Endothelial cell of coronary artery (primary cell): ENCODE data around the gene MT1HL1. TPM values are rescaled to one million over a fixed set of nuclear protein-coding genes. Genes with fewer than 3 reads are reported as not detected.

Source experiments
- total RNA-seq: library from RNA; depleted of rRNA; stranded (reverse); fragments of >200 nt; gene quantifications from 2 replicates; pipeline ENCODE4 v1.2.3, GENCODE V29; 2014

MT1HL1 gene
- not detected in 2 replicates for total RNA-seq

DNA sequence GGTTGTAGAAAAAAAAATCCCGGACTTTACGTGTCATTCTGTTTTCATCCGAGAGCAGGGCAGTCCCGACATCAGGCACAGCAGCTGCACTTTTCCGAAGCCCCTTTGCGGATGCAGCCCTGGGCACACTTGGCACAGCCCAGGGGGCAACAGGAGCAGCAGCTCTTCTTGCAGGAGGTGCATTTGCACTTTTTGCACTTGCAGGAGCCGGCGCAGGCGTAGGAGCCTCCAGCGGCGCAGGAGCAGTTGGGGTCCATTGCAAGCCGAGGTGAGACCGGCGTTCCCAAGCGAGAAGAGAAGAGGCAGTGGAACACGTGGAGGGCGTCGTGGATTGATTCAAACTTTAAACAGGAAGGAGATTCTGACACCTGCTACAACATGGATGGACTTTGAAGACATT, at the start of gene MT1HL1:
TSS of gene MT1HL1 (minus strand) at position 326 of the 400 bp plus-strand sequence. CDS start at position 257, 69 bp downstream.

DNA sequence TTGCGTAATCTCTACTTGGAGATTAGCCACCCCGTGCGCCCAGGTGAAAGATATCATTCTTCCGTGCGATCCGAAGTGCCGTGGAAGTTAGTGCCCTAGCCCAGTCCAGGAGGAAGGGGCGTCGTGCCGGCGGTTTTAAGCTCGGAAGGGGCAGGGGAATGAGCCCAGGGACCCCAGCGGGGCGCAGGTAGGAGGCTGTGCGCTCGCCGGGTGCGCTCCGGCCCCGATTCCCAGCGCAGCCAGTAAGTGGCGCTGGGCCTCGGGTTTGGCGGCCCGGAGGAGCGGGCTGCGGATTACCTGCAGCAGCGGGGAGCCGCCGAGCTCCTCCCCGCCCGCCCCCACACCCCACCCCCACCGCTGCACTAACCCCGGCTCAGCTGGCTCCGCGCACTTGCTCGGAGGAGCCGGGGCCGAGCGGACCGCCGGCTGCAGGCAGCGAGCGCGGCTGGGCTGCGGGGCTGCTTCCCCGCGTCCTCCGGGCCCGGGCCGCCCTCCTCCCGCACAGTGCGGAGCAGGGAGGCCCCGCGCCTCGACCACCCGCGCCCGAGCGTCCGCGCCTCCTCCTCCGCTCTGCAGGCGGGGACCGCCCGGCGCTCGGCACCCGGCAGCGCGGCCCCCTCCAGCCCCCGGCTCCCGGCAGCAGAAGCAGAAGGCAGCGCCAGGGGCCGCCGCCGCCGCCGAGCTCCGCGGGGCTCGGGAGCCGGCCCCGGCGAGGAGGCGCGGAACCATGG, 37.7 kb upstream of the MT1HL1 start, which contains the start of gene RYR2:
TSS of gene RYR2 (plus strand) at position 390 of the 731 bp plus-strand sequence. CDS start at position 728, 338 bp downstream.

Other genes starting within 250 kb of the MT1HL1 start
- gene MTR, start 209.1 kb downstream of the MT1HL1 start, total RNA-seq = 34.5 and 37.1 TPM in 2 replicates
- gene RYR2, start 37.7 kb upstream of the MT1HL1 start, total RNA-seq = under 0.01 TPM in 1 of 2 replicates, not detected in the other